Neuronal stem cell (in vitro differentiated cells): Measurements from ENCODE around the gene CRACR2B. TPM values are rescaled to one million over a fixed set of nuclear protein-coding genes. Genes with fewer than 3 reads are reported as not detected.
A peak's percentile ranks its signal among the peaks of the same experiment; 100 is the strongest.

ENCODE experiments used
- DNase-seq: peaks from one replicate; pipeline ENCODE4 v3.0.0-alpha.2; 2013; ENCODE audit warnings: low spot score
- H2AFZ ChIP-seq: one replicate; pipeline ENCODE4 v1.6.1; 2013; ENCODE audit warnings: mild to moderate bottlenecking, low read length, inconsistent platforms
- H2AK5ac ChIP-seq: 2 replicates; pipeline ENCODE4 v1.6.1; 2013; ENCODE audit warnings: low read depth, mild to moderate bottlenecking, inconsistent platforms, low read length, moderate library complexity, mixed read lengths
- H2BK120ac ChIP-seq: 2 replicates; pipeline ENCODE4 v1.6.1; 2013; ENCODE audit warnings: low read depth, mild to moderate bottlenecking, inconsistent platforms, low read length, moderate library complexity, mixed read lengths
- H2BK12ac ChIP-seq: one replicate; pipeline ENCODE4 v1.6.1; 2013; ENCODE audit warnings: low read length, inconsistent platforms
- H2BK15ac ChIP-seq: 2 replicates; pipeline ENCODE4 v1.6.1; 2013; ENCODE audit warnings: mild to moderate bottlenecking, low read length, inconsistent platforms, mixed read lengths
- H2BK5ac ChIP-seq: one replicate; pipeline ENCODE4 v1.6.1; 2013; ENCODE audit warnings: inconsistent platforms, mild to moderate bottlenecking, low read length, moderate library complexity
- H3K14ac ChIP-seq: one replicate; pipeline ENCODE4 v1.6.1; 2013; ENCODE audit warnings: low read length, inconsistent platforms
- H3K18ac ChIP-seq: 2 replicates; pipeline ENCODE4 v1.6.1; 2013; ENCODE audit warnings: low read length, inconsistent platforms
- H3K23ac ChIP-seq: 2 replicates; pipeline ENCODE4 v1.6.1; 2013; ENCODE audit warnings: low read depth, mild to moderate bottlenecking, mixed read lengths, low read length, inconsistent platforms; ENCODE audit not compliant: poor library complexity
- H3K27ac ChIP-seq: replicated peaks from 3 replicates; pipeline ENCODE4 v1.5.1; 2013; ENCODE audit warnings: low read length, inconsistent platforms
- H3K27me3 ChIP-seq, 3 experiments: 2 replicates each; pipeline ENCODE4 v1.6.1; 2013; ENCODE audit warnings: low read length in 3 of 3, mild to moderate bottlenecking in 2 of 3, inconsistent platforms in 1 of 3, low read depth in 1 of 3, mixed read lengths in 1 of 3, moderate library complexity in 1 of 3; ENCODE audit not compliant: control insufficient read depth in 3 of 3, insufficient read depth in 3 of 3
- H3K36me3 ChIP-seq, 2 donors: replicated peaks in 1 of 2; 2 replicates each; pipeline ENCODE4 v1.6.1; 2013; ENCODE audit warnings: low read length in 2 of 2; ENCODE audit not compliant: control insufficient read depth in 2 of 2, insufficient read depth in 2 of 2
- H3K4ac ChIP-seq: 2 replicates; pipeline ENCODE4 v1.6.1; 2013; ENCODE audit warnings: inconsistent platforms, mild to moderate bottlenecking, low read length, moderate library complexity
- H3K4me1 ChIP-seq, 2 donors: 1 replicate in 1 of 2; 2 replicates in 1 of 2; pipeline ENCODE4 v1.6.1; 2013; ENCODE audit warnings: low read length in 2 of 2, low read depth in 1 of 2; ENCODE audit not compliant: control insufficient read depth in 2 of 2, insufficient read depth in 1 of 2
- H3K4me2 ChIP-seq: one replicate; pipeline ENCODE4 v1.6.1; 2013; ENCODE audit warnings: mild to moderate bottlenecking, low read length, inconsistent platforms; ENCODE audit not compliant: insufficient read depth, poor library complexity, severe bottlenecking
- H3K4me3 ChIP-seq, 2 donors: 2 replicates each; pipeline ENCODE4 v1.5.1; 2013; ENCODE audit warnings: low read length in 2 of 2, mild to moderate bottlenecking in 2 of 2, inconsistent platforms in 1 of 2, moderate library complexity in 1 of 2
- H3K79me1 ChIP-seq: one replicate; pipeline ENCODE4 v1.6.1; 2013; ENCODE audit warnings: low read depth, mild to moderate bottlenecking, inconsistent platforms, low read length, moderate library complexity
- H3K9ac ChIP-seq: one replicate; pipeline ENCODE4 v1.6.1; 2013; ENCODE audit warnings: mild to moderate bottlenecking, low read depth, low read length, inconsistent platforms; ENCODE audit not compliant: poor library complexity
- H3K9me3 ChIP-seq, 2 donors: replicated peaks in 1 of 2; 2 replicates each; pipeline versions ENCODE3 to v1.6.1; 2013; ENCODE audit warnings: low read length in 2 of 2, mild to moderate bottlenecking in 2 of 2, inconsistent platforms in 1 of 2, low read depth in 1 of 2, mixed read lengths in 1 of 2, moderate library complexity in 1 of 2; ENCODE audit not compliant: control insufficient read depth in 2 of 2, insufficient read depth in 1 of 2
- H4K8ac ChIP-seq: one replicate; pipeline ENCODE4 v1.6.1; 2013; ENCODE audit warnings: low read depth, mild to moderate bottlenecking, inconsistent platforms, low read length, moderate library complexity
- H4K91ac ChIP-seq: one replicate; pipeline ENCODE4 v1.6.1; 2013; ENCODE audit warnings: low read length, low read depth, mild to moderate bottlenecking, inconsistent platforms; ENCODE audit not compliant: poor library complexity
- WGBS, 2 donors: extraction: QIAGEN DNeasy Blood & Tissue Kit; methylation state at CpG; one replicate each; pipeline ENCODE4 v1.1.7; 2013; ENCODE audit warnings: missing lambda C conversion rate in 2 of 2, mixed read lengths in 1 of 2; ENCODE audit not compliant: insufficient read length in 2 of 2, insufficient replicate concordance in 1 of 2; ENCODE audit errors: extremely low coverage in 2 of 2; 5-methylcytosine and 5-hydroxymethylcytosine counted together
- small RNA-seq: library from polyadenylated mRNA; stranded (forward); fragments of <200 nt; extraction: miRNeasy Mini kit (QIAGEN cat#:217004); gene quantifications from one replicate; pipeline ENCODE3, GENCODE V24; 2013; ENCODE audit not compliant: insufficient read depth

CRACR2B gene

GRCh38 chr11:876545-876944, 48.8 kb downstream of the CRACR2B start:
- no peak overlapping the region for H3K4me2 ChIP-seq
- no peak overlapping the region for H3K18ac ChIP-seq
- H4K8ac ChIP-seq, result no peak overlapping the region
- no peaks in the 10 kb centered on the region for H3K27me3 ChIP-seq
- H2BK120ac ChIP-seq, result no peak overlapping the region
- peak overlapping the region; percentile 44 for H2BK5ac ChIP-seq
- H3K14ac ChIP-seq, result no peak overlapping the region
- H2BK12ac ChIP-seq, result peak overlapping the region; percentile 10
- H3K4me1 ChIP-seq, result no peaks in the 10 kb centered on the region
- no peak overlapping the region for H3K4me3 ChIP-seq
- peak overlapping the region; percentile 89 for H3K23ac ChIP-seq
- no peak overlapping the region for H2BK15ac ChIP-seq
- H3K79me1 ChIP-seq, result peaks cover 6% of the 10 kb centered on the region
- H3K9ac ChIP-seq, result peak overlapping the region; percentile 60
- no CpG with 5 or more reads among the region's 12 CpGs for WGBS, 2 donors
- no peak for DNase-seq
- H4K91ac ChIP-seq, result no peak overlapping the region
- H3K36me3 ChIP-seq, result peaks cover 30 to 49% of the 10 kb centered on the region in 2 donors
- H2AK5ac ChIP-seq, result no peak overlapping the region
- no peaks in the 10 kb centered on the region for H3K9me3 ChIP-seq
- H3K27ac ChIP-seq, result no peak overlapping the region
- no peak overlapping the region for H3K4ac ChIP-seq
- H2AFZ ChIP-seq, result no peak overlapping the region

GRCh38 chr11:877565-877964, 49.8 kb downstream of the CRACR2B start:
- H3K36me3 ChIP-seq, result peaks cover 30 to 54% of the 10 kb centered on the region in 2 donors
- H3K14ac ChIP-seq, result no peak overlapping the region
- no peak overlapping the region for H3K23ac ChIP-seq

GRCh38 chr11:880447-880846, 52.7 kb downstream of the CRACR2B start:
- Histone ChIP-seq H3K4me1 (no peaks in the 10 kb centered on the region), H3K9me3 (no peaks in the 10 kb centered on the region), H3K27ac (no peak overlapping the region), H3K4ac (no peak overlapping the region), H2BK15ac (no peak overlapping the region), H2BK120ac (no peak overlapping the region), H3K23ac (peak overlapping the region; percentile 43), H4K8ac (no peak overlapping the region), H2AFZ (no peak overlapping the region), H3K27me3 (no peaks in the 10 kb centered on the region), H3K9ac (peak overlapping the region; percentile 44), H2AK5ac (no peak overlapping the region), H4K91ac (no peak overlapping the region), H3K4me2 (no peak overlapping the region), H3K79me1 (peaks cover 9% of the 10 kb centered on the region), H2BK12ac (no peak overlapping the region), H3K14ac (no peak overlapping the region), H3K18ac (no peak overlapping the region), H3K36me3 (peaks cover 35 to 68% of the 10 kb centered on the region in 2 donors), H3K4me3 (no peak overlapping the region), H2BK5ac (no peak overlapping the region)
- no CpG with 5 or more reads among the region's 14 CpGs for WGBS, 2 donors
- DNase-seq, result no peak

More at GRCh38 chr11:877565-877964, 49.8 kb downstream of the CRACR2B start:
- no CpG with 5 or more reads among the region's 11 CpGs for WGBS, 2 donors
- Histone ChIP-seq H2BK120ac (peak overlapping the region; percentile 47), H3K18ac (no peak overlapping the region), H4K91ac (no peak overlapping the region), H3K27ac (no peak overlapping the region), H3K9me3 (no peaks in the 10 kb centered on the region), H3K4me1 (no peaks in the 10 kb centered on the region), H3K4me2 (no peak overlapping the region), H3K4ac (no peak overlapping the region), H3K79me1 (peaks cover 6% of the 10 kb centered on the region), H2AK5ac (no peak overlapping the region), H3K9ac (no peak overlapping the region), H2BK15ac (no peak overlapping the region), H2BK12ac (no peak overlapping the region), H3K4me3 (peak overlapping the region in 1 of 2 donors; percentile 27), H2AFZ (no peak overlapping the region), H2BK5ac (no peak overlapping the region), H3K27me3 (no peaks in the 10 kb centered on the region), H4K8ac (no peak overlapping the region)
- DNase-seq, result no peak

Small RNA genes lying within 50 kb of the gene (small RNA-seq; reads per million reads assigned to genes)
- not detected for gene SNORA52
